ENCODE measurements around the gene HIVEP3. TPM values are rescaled to one million over a fixed set of nuclear protein-coding genes. Genes with fewer than 3 reads are reported as not detected.

HIVEP3 gene
- total RNA-seq, 1 donor from 2014 or later, result 5.7 TPM

- Histone ChIP-seq H3K27me3 (ENCODE audit: low read depth) (no peaks in the 10 kb centered on the region), H3K36me3 (no peaks in the 10 kb centered on the region), H3K4me1 (peaks cover 5% of the 10 kb centered on the region), H3K4me3 (no peak overlapping the region), H3K27ac (replicated peaks) (no peak overlapping the region), H3K9me3 (replicated peaks) (peaks cover 10% of the 10 kb centered on the region)
- no peak for DNase-seq
- intact Hi-C loops (cut with micrococcal nuclease), result no loop called here
- no peak for TF ChIP-seq CTCF (IDR thresholded peaks at IDR 0.05; ENCODE audit: borderline replicate concordance)
These were observed 159.7 kb downstream of the HIVEP3 start for GRCh38 chr1:41758904-41759548.

GRCh38 chr1:41758500-41758899, 160.2 kb downstream of the HIVEP3 start:
- TF ChIP-seq CTCF (IDR thresholded peaks at IDR 0.05; ENCODE audit: borderline replicate concordance), result no peak
- DNase-seq, result no peak
- H3K27ac ChIP-seq (replicated peaks), result no peak overlapping the region
- intact Hi-C loops (cut with micrococcal nuclease), result no loop called here
- H3K36me3 ChIP-seq, result no peaks in the 10 kb centered on the region
- H3K27me3 ChIP-seq (ENCODE audit: low read depth), result no peaks in the 10 kb centered on the region
- H3K4me1 ChIP-seq, result peaks cover 3% of the 10 kb centered on the region
- H3K9me3 ChIP-seq (replicated peaks), result peaks cover 10% of the 10 kb centered on the region
- H3K4me3 ChIP-seq, result no peak overlapping the region

GRCh38 chr1:41754540-41754939, 164.2 kb downstream of the HIVEP3 start:
- peaks cover 10% of the 10 kb centered on the region for H3K4me1 ChIP-seq
- H3K36me3 ChIP-seq, result no peaks in the 10 kb centered on the region
- H3K27ac ChIP-seq (replicated peaks), result no peak overlapping the region
- no peaks in the 10 kb centered on the region for H3K9me3 ChIP-seq (replicated peaks)
- intact Hi-C loops (cut with micrococcal nuclease), result no loop called here
- no peaks in the 10 kb centered on the region for H3K27me3 ChIP-seq (ENCODE audit: low read depth)
- no peak overlapping the region for H3K4me3 ChIP-seq
- DNase-seq, result no peak
- no peak for TF ChIP-seq CTCF (IDR thresholded peaks at IDR 0.05; ENCODE audit: borderline replicate concordance)

- peaks cover 10% of the 10 kb centered on the region for H3K4me1 ChIP-seq
- no peak overlapping the region for H3K4me3 ChIP-seq
- H3K27ac ChIP-seq (replicated peaks), result no peak overlapping the region
- intact Hi-C loops (cut with micrococcal nuclease), result no loop called here
- TF ChIP-seq CTCF (IDR thresholded peaks at IDR 0.05; ENCODE audit: borderline replicate concordance), result no peak
- H3K36me3 ChIP-seq, result no peaks in the 10 kb centered on the region
- no peaks in the 10 kb centered on the region for H3K9me3 ChIP-seq (replicated peaks)
- no peak for DNase-seq
- H3K27me3 ChIP-seq (ENCODE audit: low read depth), result no peaks in the 10 kb centered on the region
These were observed 166.1 kb downstream of the HIVEP3 start for GRCh38 chr1:41752514-41753170.

GRCh38 chr1:41751804-41752513, 166.8 kb downstream of the HIVEP3 start:
- H3K9me3 ChIP-seq (replicated peaks), result no peaks in the 10 kb centered on the region
- no peaks in the 10 kb centered on the region for H3K36me3 ChIP-seq
- intact Hi-C loops (cut with micrococcal nuclease), result no loop called here
- no peak for TF ChIP-seq CTCF (IDR thresholded peaks at IDR 0.05; ENCODE audit: borderline replicate concordance)
- DNase-seq, result no peak
- H3K4me1 ChIP-seq, result peaks cover 10% of the 10 kb centered on the region
- H3K27ac ChIP-seq (replicated peaks), result no peak overlapping the region
- H3K27me3 ChIP-seq (ENCODE audit: low read depth), result no peaks in the 10 kb centered on the region
- no peak overlapping the region for H3K4me3 ChIP-seq

Measured in left ventricle myocardium inferior (tissue), 1 donor.